SK-N-SH treated with all-trans-retinoic acid at 6 μM for 48 hours (cell line): Measurements from ENCODE around the gene UBE2E1.

Experiments used
- ATAC-seq: fragments of 200-7000 bp; cut with Tn5 transposase; 3 replicates; pipeline ENCODE4 v1.9.1; 2020; ENCODE audit warnings: mild to moderate bottlenecking, moderate library complexity
- ARNTL ChIP-seq: fragments of 450-650 bp; formaldehyde crosslinking; IDR thresholded peaks from 2 replicates; pipeline ENCODE4 v1.5.0; 2020; ENCODE audit warnings: low read depth, mild to moderate bottlenecking, moderate library complexity, borderline replicate concordance
- BACH2 ChIP-seq: fragments of 250-450 bp; sonication (Bioruptor Pico); IDR thresholded peaks from 2 replicates; pipeline ENCODE4 v1.9.0; 2021; ENCODE audit warnings: mild to moderate bottlenecking, borderline replicate concordance
- GLIS3 ChIP-seq: fragments of 250-450 bp; sonication (Bioruptor Pico); IDR thresholded peaks from 2 replicates; pipeline ENCODE4 v1.5.0; 2020; ENCODE audit warnings: mild to moderate bottlenecking, moderate library complexity
- POU6F1 ChIP-seq: fragments of 250-450 bp; sonication (Bioruptor Pico); IDR thresholded peaks from 2 replicates; pipeline ENCODE4 v1.8.0; 2021; ENCODE audit warnings: low read depth, mild to moderate bottlenecking, moderate library complexity, borderline replicate concordance
- PPARA ChIP-seq: fragments of 250-450 bp; sonication (Bioruptor Pico); IDR thresholded peaks from 2 replicates; pipeline ENCODE4 v1.5.0; 2020; ENCODE audit warnings: mild to moderate bottlenecking, borderline replicate concordance
- RARB ChIP-seq: fragments of 250-450 bp; sonication (Bioruptor Pico); IDR thresholded peaks from 2 replicates; pipeline ENCODE4 v1.8.0; 2021; ENCODE audit warnings: mild to moderate bottlenecking, moderate library complexity
- TCF4 ChIP-seq: fragments of 250-450 bp; sonication (Bioruptor Pico); IDR thresholded peaks from 2 replicates; pipeline ENCODE4 v1.8.0; 2021; ENCODE audit warnings: mild to moderate bottlenecking, moderate library complexity, borderline replicate concordance
- TOX ChIP-seq: fragments of 250-450 bp; sonication (Bioruptor Pico); IDR thresholded peaks from 2 replicates; pipeline ENCODE4 v1.8.0; 2021; ENCODE audit warnings: mild to moderate bottlenecking, moderate library complexity, borderline replicate concordance
- ZC3H10 ChIP-seq: fragments of 250-450 bp; sonication (Bioruptor Pico); IDR thresholded peaks from 2 replicates; pipeline ENCODE4 v1.5.1; 2021; ENCODE audit warnings: mild to moderate bottlenecking, moderate library complexity
- ZFP3 ChIP-seq: fragments of 250-450 bp; sonication (Bioruptor Pico); IDR thresholded peaks from 2 replicates; pipeline ENCODE4 v1.5.0; 2020; ENCODE audit warnings: mild to moderate bottlenecking, moderate library complexity
- ZFP30 ChIP-seq: fragments of 450-650 bp; formaldehyde crosslinking; IDR thresholded peaks from 2 replicates; pipeline ENCODE4 v1.5.0; 2022; ENCODE audit warnings: mild to moderate bottlenecking, moderate library complexity
- ZNF565 ChIP-seq: fragments of 450-650 bp; formaldehyde crosslinking; conservative IDR thresholded peaks from 2 replicates; pipeline ENCODE4 v1.5.0; 2020; ENCODE audit warnings: low read depth, mild to moderate bottlenecking, moderate library complexity
- ZNF70 ChIP-seq: fragments of 450-650 bp; formaldehyde crosslinking; IDR thresholded peaks from 2 replicates; pipeline ENCODE4 v1.5.0; 2020; ENCODE audit warnings: mild to moderate bottlenecking, moderate library complexity
- ZNF8 ChIP-seq: fragments of 450-650 bp; formaldehyde crosslinking; IDR thresholded peaks from 2 replicates; pipeline ENCODE4 v1.5.0; 2020; ENCODE audit warnings: mild to moderate bottlenecking, moderate library complexity
- TF ChIP-seq, protein P1 (sequence below): fragments of 250-450 bp; sonication (Bioruptor Pico); IDR thresholded peaks from 2 replicates; pipeline ENCODE4 v1.5.1; 2020; ENCODE audit warnings: low read depth, mild to moderate bottlenecking, moderate library complexity
- TF ChIP-seq, protein P2 (sequence below): fragments of 250-450 bp; sonication (Bioruptor Pico); IDR thresholded peaks from 2 replicates; pipeline ENCODE4 v1.8.0; 2020; ENCODE audit warnings: mild to moderate bottlenecking, moderate library complexity, borderline replicate concordance
- TF ChIP-seq, protein P3 (sequence below): fragments of 250-450 bp; sonication (Bioruptor Pico); IDR thresholded peaks from 2 replicates; pipeline ENCODE4 v1.5.1; 2021; ENCODE audit warnings: mild to moderate bottlenecking, moderate library complexity
- TF ChIP-seq, protein P4 (sequence below): fragments of 250-450 bp; sonication (Bioruptor Pico); IDR thresholded peaks from 2 replicates; pipeline ENCODE4 v1.5.0; 2020; ENCODE audit warnings: mild to moderate bottlenecking, moderate library complexity

The UBE2E1 gene

GRCh38 chr3:23809294-23809693 lies 3.5 kb downstream of the UBE2E1 start (continued):
- TF ChIP-seq, protein P1, sequence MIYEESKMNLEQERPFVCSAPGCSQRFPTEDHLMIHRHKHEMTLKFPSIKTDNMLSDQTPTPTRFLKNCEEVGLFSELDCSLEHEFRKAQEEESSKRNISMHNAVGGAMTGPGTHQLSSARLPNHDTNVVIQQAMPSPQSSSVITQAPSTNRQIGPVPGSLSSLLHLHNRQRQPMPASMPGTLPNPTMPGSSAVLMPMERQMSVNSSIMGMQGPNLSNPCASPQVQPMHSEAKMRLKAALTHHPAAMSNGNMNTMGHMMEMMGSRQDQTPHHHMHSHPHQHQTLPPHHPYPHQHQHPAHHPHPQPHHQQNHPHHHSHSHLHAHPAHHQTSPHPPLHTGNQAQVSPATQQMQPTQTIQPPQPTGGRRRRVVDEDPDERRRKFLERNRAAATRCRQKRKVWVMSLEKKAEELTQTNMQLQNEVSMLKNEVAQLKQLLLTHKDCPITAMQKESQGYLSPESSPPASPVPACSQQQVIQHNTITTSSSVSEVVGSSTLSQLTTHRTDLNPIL (CRISPR knock-in tag), result no peak

GRCh38 chr3:23809840-23810342 lies 4.1 kb downstream of the UBE2E1 start:
- TF ChIP-seq ZFP30 (CRISPR knock-in tag) (no peak), GLIS3 (CRISPR knock-in tag) (no peak), BACH2 (CRISPR knock-in tag) (no peak), RARB (CRISPR knock-in tag) (no peak), ZNF8 (CRISPR knock-in tag) (no peak), ZFP3 (CRISPR knock-in tag) (no peak), ZNF70 (CRISPR knock-in tag) (no peak), POU6F1 (CRISPR knock-in tag) (no peak), ZNF565 (no peak), TCF4 (CRISPR knock-in tag) (no peak), ARNTL (CRISPR knock-in tag) (no peak), TOX (CRISPR knock-in tag) (no peak)
- TF ChIP-seq, protein P2, sequence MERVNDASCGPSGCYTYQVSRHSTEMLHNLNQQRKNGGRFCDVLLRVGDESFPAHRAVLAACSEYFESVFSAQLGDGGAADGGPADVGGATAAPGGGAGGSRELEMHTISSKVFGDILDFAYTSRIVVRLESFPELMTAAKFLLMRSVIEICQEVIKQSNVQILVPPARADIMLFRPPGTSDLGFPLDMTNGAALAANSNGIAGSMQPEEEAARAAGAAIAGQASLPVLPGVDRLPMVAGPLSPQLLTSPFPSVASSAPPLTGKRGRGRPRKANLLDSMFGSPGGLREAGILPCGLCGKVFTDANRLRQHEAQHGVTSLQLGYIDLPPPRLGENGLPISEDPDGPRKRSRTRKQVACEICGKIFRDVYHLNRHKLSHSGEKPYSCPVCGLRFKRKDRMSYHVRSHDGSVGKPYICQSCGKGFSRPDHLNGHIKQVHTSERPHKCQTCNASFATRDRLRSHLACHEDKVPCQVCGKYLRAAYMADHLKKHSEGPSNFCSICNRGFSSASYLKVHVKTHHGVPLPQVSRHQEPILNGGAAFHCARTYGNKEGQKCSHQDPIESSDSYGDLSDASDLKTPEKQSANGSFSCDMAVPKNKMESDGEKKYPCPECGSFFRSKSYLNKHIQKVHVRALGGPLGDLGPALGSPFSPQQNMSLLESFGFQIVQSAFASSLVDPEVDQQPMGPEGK (CRISPR knock-in tag), result no peak
- TF ChIP-seq, protein P1 (CRISPR knock-in tag), result no peak
- TF ChIP-seq, protein P3, sequence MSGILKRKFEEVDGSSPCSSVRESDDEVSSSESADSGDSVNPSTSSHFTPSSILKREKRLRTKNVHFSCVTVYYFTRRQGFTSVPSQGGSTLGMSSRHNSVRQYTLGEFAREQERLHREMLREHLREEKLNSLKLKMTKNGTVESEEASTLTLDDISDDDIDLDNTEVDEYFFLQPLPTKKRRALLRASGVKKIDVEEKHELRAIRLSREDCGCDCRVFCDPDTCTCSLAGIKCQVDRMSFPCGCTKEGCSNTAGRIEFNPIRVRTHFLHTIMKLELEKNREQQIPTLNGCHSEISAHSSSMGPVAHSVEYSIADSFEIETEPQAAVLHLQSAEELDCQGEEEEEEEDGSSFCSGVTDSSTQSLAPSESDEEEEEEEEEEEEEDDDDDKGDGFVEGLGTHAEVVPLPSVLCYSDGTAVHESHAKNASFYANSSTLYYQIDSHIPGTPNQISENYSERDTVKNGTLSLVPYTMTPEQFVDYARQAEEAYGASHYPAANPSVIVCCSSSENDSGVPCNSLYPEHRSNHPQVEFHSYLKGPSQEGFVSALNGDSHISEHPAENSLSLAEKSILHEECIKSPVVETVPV, result no peak
- TF ChIP-seq, protein P4, sequence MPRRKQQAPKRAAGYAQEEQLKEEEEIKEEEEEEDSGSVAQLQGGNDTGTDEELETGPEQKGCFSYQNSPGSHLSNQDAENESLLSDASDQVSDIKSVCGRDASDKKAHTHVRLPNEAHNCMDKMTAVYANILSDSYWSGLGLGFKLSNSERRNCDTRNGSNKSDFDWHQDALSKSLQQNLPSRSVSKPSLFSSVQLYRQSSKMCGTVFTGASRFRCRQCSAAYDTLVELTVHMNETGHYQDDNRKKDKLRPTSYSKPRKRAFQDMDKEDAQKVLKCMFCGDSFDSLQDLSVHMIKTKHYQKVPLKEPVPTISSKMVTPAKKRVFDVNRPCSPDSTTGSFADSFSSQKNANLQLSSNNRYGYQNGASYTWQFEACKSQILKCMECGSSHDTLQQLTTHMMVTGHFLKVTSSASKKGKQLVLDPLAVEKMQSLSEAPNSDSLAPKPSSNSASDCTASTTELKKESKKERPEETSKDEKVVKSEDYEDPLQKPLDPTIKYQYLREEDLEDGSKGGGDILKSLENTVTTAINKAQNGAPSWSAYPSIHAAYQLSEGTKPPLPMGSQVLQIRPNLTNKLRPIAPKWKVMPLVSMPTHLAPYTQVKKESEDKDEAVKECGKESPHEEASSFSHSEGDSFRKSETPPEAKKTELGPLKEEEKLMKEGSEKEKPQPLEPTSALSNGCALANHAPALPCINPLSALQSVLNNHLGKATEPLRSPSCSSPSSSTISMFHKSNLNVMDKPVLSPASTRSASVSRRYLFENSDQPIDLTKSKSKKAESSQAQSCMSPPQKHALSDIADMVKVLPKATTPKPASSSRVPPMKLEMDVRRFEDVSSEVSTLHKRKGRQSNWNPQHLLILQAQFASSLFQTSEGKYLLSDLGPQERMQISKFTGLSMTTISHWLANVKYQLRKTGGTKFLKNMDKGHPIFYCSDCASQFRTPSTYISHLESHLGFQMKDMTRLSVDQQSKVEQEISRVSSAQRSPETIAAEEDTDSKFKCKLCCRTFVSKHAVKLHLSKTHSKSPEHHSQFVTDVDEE (CRISPR knock-in tag), result no peak
- TF ChIP-seq, all 23 proteins: peak for 0
- ATAC-seq, result no peak

DNA sequence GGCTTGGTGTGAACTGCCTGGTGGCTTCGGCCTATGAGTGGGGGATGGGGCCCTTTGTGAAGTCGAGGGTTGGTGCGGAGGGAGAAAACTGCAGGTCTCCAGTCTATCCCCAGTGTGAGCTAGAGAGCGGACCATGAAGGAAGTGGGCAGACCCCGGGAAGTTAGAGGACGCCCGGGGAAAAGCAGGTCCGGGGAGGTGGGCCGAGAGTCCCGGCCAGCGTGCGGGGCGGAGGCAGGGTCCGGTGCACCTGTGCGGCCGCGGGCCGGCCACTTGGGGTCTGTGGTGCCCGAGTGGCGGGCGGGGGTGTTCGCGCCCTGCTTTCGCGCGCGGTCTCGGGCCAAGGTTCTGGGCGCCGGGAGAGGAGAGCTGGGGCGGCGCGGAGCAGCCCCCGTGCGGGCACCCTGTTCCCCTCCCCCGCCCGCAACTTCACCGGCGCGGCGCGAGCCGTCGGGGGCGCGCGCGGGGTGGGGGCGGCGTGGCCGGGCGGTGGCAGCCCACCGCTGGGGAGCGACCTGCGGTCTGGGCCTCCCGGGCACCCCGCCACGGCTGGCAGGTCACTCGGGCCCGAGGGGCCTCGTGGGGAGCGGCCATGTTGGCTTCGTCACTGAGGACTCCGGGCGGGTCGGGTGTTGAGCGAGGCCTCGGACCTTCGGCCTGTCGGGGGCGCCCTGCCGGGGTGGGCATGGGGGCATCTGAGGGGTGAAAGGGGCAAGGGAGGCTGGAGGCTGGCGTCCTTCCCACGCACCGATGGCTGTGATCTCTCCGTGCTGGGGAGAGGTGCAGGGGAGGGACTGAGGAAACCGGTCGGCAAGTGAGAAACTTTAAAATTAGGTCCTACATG lies 4.8 kb downstream of the UBE2E1 start:
- peak; percentile 53 for ATAC-seq
- TF ChIP-seq ZFP3 (CRISPR knock-in tag) (no peak), PPARA (CRISPR knock-in tag) (no peak), ZC3H10 (no peak), TOX (CRISPR knock-in tag) (no peak)
- TF ChIP-seq, protein P2 (CRISPR knock-in tag), result no peak
